ENCODE data around the gene ATP11B. TPM values are rescaled to one million over a fixed set of nuclear protein-coding genes. Genes with fewer than 3 reads are reported as not detected.
A peak's percentile ranks its signal among the peaks of the same experiment; 100 is the strongest.

ATP11B gene
- total RNA-seq, 1 donor from 2014 or later = 69.8 TPM

- DNase-seq (ENCODE audit: low read depth) = no peak
Observed at GRCh38 chr3:182910936-182911781, 117.9 kb downstream of the ATP11B start.

- DNase-seq (ENCODE audit: low read depth) = peak; percentile 31
Observed at GRCh38 chr3:182911782-182912111, 118.4 kb downstream of the ATP11B start.

GRCh38 chr3:182912474-182912873, 119.2 kb downstream of the ATP11B start:
- DNase-seq (ENCODE audit: low read depth) = no peak

GRCh38 chr3:182913889-182914288, 120.6 kb downstream of the ATP11B start:
- no peak for DNase-seq (ENCODE audit: low read depth)

GRCh38 chr3:182914341-182914740, 121.0 kb downstream of the ATP11B start:
- no peak for DNase-seq (ENCODE audit: low read depth)

- no peak for DNase-seq (ENCODE audit: low read depth)
Observed at GRCh38 chr3:182917134-182917533, 123.8 kb downstream of the ATP11B start.

GRCh38 chr3:182919866-182920357, 126.6 kb downstream of the ATP11B start:
- DNase-seq (ENCODE audit: low read depth) = no peak

- peak; percentile 32 for DNase-seq (ENCODE audit: low read depth)
Observed at GRCh38 chr3:182920515-182921084, 127.3 kb downstream of the ATP11B start.

- peak; percentile 16 for DNase-seq (ENCODE audit: low read depth)
Observed at GRCh38 chr3:182921665-182922355, 128.5 kb downstream of the ATP11B start.

GRCh38 chr3:182925330-182925943, 132.1 kb downstream of the ATP11B start:
- DNase-seq (ENCODE audit: low read depth) = no peak

GRCh38 chr3:182925944-182926337, 132.6 kb downstream of the ATP11B start:
- DNase-seq (ENCODE audit: low read depth) = no peak

GRCh38 chr3:182935803-182936202, 142.5 kb downstream of the ATP11B start:
- DNase-seq (ENCODE audit: low read depth) = no peak

- no peak for DNase-seq (ENCODE audit: low read depth)
Observed at GRCh38 chr3:182936239-182936917, 143.1 kb downstream of the ATP11B start.

GRCh38 chr3:182936918-182937285, 143.6 kb downstream of the ATP11B start:
- no peak for DNase-seq (ENCODE audit: low read depth)

- no peak for DNase-seq (ENCODE audit: low read depth)
Observed at GRCh38 chr3:182937293-182938051, 144.2 kb downstream of the ATP11B start.

GRCh38 chr3:182940266-182940808, 147.0 kb downstream of the ATP11B start:
- no peak for DNase-seq (ENCODE audit: low read depth)

- no peak for DNase-seq (ENCODE audit: low read depth)
Observed at GRCh38 chr3:182941719-182942118, 148.4 kb downstream of the ATP11B start.

GRCh38 chr3:182947888-182948287, 154.6 kb downstream of the ATP11B start:
- DNase-seq (ENCODE audit: low read depth) = no peak

GRCh38 chr3:182948305-182948704, 155.0 kb downstream of the ATP11B start:
- DNase-seq (ENCODE audit: low read depth) = no peak

- no peak for DNase-seq (ENCODE audit: low read depth)
Observed at GRCh38 chr3:182949688-182950087, 156.4 kb downstream of the ATP11B start.
